Measurements from ENCODE around the gene NEU1. TPM values are rescaled to one million over a fixed set of nuclear protein-coding genes. Genes with fewer than 3 reads are reported as not detected.

The NEU1 gene
- polyA plus RNA-seq, 1 donor (not counting 4 experiments of a cell fraction or from before 2014, with no cell fraction given): 27.9 TPM

DNA sequence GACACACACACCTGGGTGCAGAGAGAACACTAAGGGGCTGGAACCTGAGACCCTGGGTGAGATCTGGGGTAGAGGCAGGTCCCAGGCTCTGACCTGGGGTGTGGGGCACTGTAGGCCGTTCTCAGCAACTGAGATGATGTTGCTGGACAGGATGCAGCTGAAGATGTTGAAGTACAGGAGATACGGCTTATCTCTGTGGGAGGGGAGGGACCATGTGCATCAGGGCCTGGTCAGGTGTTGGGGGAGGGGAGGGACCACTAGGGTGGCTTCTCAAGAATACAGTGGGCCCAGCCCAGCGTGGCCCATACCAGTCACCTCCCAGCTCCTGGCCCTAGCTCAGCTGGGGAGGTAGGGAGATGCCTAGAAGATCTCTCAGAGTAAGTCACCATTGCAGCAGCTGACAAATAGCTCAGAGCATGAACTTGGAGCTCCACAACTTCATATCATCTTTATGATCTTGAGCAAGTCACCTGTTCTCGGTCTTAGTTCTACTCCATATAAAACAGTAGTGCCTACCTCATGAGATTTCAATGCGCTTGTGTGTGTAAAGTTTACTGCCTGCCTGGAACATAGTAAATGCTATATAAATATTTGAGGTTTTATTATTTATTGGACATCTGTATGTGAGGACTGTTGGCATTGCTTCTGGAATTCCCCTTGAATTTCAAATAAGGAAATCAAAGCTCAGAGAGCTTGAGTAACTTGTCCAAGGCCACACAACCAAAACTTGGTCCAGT is 12.4 kb upstream of the NEU1 start:
- Histone ChIP-seq H3K9ac (ENCODE audit: control insufficient read depth, extremely low read depth, insufficient read depth, low read length) (no peak overlapping the region), H3K4me3 (ENCODE audit: control insufficient read depth in 2 of 3, extremely low read depth in 1 of 3, insufficient read depth in 2 of 3, low read depth in 1 of 3, low read length in 3 of 3) (no peak overlapping the region), H3K4me1 (ENCODE audit: control insufficient read depth, extremely low read depth, insufficient read depth, low read length) (peaks cover 4% of the 10 kb centered on the region), H3K79me2 (ENCODE audit: control insufficient read depth, insufficient read depth, low read length) (no peaks in the 10 kb centered on the region), H4K20me1 (ENCODE audit: control insufficient read depth, extremely low read depth, insufficient read depth, low read length) (no peaks in the 10 kb centered on the region), H3K27ac (ENCODE audit: control insufficient read depth, insufficient read depth, low read length) (no peak overlapping the region), H3K9me3 (ENCODE audit: control insufficient read depth, low read depth, low read length) (no peaks in the 10 kb centered on the region), H2AFZ (ENCODE audit: control insufficient read depth, low read length) (no peak overlapping the region), H3K4me2 (ENCODE audit: control insufficient read depth, extremely low read depth, insufficient read depth, low read depth, low read length) (no peak overlapping the region), H3K36me3 (ENCODE audit: control insufficient read depth in 2 of 2, extremely low read depth in 1 of 2, insufficient read depth in 2 of 2, low read length in 2 of 2) (peaks cover 0 to 2% of the 10 kb centered on the region in 2 experiments), H3K9me1 (ENCODE audit: control insufficient read depth, extremely low read depth, insufficient read depth, low read length) (no peaks in the 10 kb centered on the region), H3K27me3 (ENCODE audit: control insufficient read depth, extremely low read depth, insufficient read depth, low read length) (no peaks in the 10 kb centered on the region)
- no peak for FAIRE-seq
- TF ChIP-seq CTCF (optimal IDR thresholded peaks at IDR 0.05 in 1 of 3, IDR thresholded peaks at IDR 0.05 in 1 of 3, conservative IDR thresholded peaks at IDR 0.05 in 1 of 3; ENCODE audit: extremely low read depth in 1 of 3, insufficient read depth in 2 of 3, low read length in 3 of 3) (no peak), EZH2 (IDR thresholded peaks at IDR 0.05; ENCODE audit: low read length) (no peak)
- dilution Hi-C loops (cut with MboI; ENCODE audit: extremely low pct_ligation_motif_present, low sequenced_read_pairs): no loop called here
- no peak for DNase-seq (ENCODE audit: low read depth, low spot score)

DNA sequence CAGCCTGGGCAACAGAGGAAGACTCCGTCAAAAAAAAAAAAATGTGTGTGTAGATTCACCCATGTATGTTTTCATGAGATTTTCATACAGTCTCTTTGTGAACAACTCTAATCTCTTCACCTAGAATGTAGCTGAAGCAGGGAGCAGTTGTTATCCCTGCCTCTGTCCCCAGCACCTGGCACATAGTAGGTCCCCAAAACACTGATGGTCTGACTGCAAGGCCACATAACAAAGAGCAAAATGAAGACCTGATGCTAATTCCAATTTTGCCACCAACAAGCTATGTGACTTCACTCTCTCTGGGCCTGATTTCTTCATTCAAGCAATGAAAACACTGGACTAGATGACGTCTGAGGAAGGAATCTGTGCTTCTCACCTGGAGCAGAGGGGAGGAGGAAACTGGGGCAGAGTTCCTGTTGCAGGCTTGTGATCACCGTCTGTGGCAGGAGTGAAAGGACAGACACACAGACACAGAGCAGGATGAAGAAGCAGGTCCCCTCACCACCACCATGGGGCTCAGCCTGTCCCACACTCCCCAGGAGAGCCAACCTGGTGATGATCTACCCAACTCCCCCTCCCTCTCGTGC is 11.6 kb upstream of the NEU1 start:
- H3K27ac ChIP-seq (ENCODE audit: control insufficient read depth, insufficient read depth, low read length): no peak overlapping the region
- FAIRE-seq (no peak), DNase-seq (ENCODE audit: low read depth, low spot score) (no peak)

More for the DNA sequence above, 11.6 kb upstream of the NEU1 start:
- TF ChIP-seq EZH2 (IDR thresholded peaks at IDR 0.05; ENCODE audit: low read length) (no peak), CTCF (optimal IDR thresholded peaks at IDR 0.05 in 1 of 3, IDR thresholded peaks at IDR 0.05 in 1 of 3, conservative IDR thresholded peaks at IDR 0.05 in 1 of 3; ENCODE audit: extremely low read depth in 1 of 3, insufficient read depth in 2 of 3, low read length in 3 of 3) (no peak)
- Histone ChIP-seq H3K27me3 (ENCODE audit: control insufficient read depth, extremely low read depth, insufficient read depth, low read length) (no peaks in the 10 kb centered on the region), H3K9me3 (ENCODE audit: control insufficient read depth, low read depth, low read length) (no peaks in the 10 kb centered on the region), H4K20me1 (ENCODE audit: control insufficient read depth, extremely low read depth, insufficient read depth, low read length) (no peaks in the 10 kb centered on the region), H2AFZ (ENCODE audit: control insufficient read depth, low read length) (no peak overlapping the region), H3K9me1 (ENCODE audit: control insufficient read depth, extremely low read depth, insufficient read depth, low read length) (no peaks in the 10 kb centered on the region), H3K4me3 (ENCODE audit: control insufficient read depth in 2 of 3, extremely low read depth in 1 of 3, insufficient read depth in 2 of 3, low read depth in 1 of 3, low read length in 3 of 3) (no peak overlapping the region), H3K4me1 (ENCODE audit: control insufficient read depth, extremely low read depth, insufficient read depth, low read length) (peaks cover 4% of the 10 kb centered on the region), H3K4me2 (ENCODE audit: control insufficient read depth, extremely low read depth, insufficient read depth, low read depth, low read length) (no peak overlapping the region), H3K9ac (ENCODE audit: control insufficient read depth, extremely low read depth, insufficient read depth, low read length) (no peak overlapping the region), H3K79me2 (ENCODE audit: control insufficient read depth, insufficient read depth, low read length) (no peaks in the 10 kb centered on the region), H3K36me3 (ENCODE audit: control insufficient read depth in 2 of 2, extremely low read depth in 1 of 2, insufficient read depth in 2 of 2, low read length in 2 of 2) (no peaks in the 10 kb centered on the region)
- dilution Hi-C loops (cut with MboI; ENCODE audit: extremely low pct_ligation_motif_present, low sequenced_read_pairs): no loop called here

Measured in keratinocyte (primary cell).